Choroid plexus epithelial cell (primary cell): ENCODE measurements around the gene PLA2G6.
A peak's percentile ranks its signal among the peaks of the same experiment; 100 is the strongest.
"Not testable (repeated sequence)": the region's sequence is repeated elsewhere in the genome, so short reads cannot be mapped to it uniquely, and the experiment has no call there.

Experiments
- DNase-seq: peaks from one replicate; pipeline ENCODE4 v3.0.0-alpha.2; 2010; ENCODE audit warnings: low read depth
- H3K4me3 ChIP-seq: 2 replicates; pipeline ENCODE4 v1.5.1; 2011; ENCODE audit warnings: low read depth, mild to moderate bottlenecking, control low read depth, low read length, moderate library complexity
- TF ChIP-seq, protein P1 (sequence below): conservative IDR thresholded peaks from 2 replicates; pipeline ENCODE4 v1.5.1; 2011; ENCODE audit warnings: low read depth, mild to moderate bottlenecking, control low read depth, inconsistent platforms, low read length, moderate library complexity

The PLA2G6 gene

DNA sequence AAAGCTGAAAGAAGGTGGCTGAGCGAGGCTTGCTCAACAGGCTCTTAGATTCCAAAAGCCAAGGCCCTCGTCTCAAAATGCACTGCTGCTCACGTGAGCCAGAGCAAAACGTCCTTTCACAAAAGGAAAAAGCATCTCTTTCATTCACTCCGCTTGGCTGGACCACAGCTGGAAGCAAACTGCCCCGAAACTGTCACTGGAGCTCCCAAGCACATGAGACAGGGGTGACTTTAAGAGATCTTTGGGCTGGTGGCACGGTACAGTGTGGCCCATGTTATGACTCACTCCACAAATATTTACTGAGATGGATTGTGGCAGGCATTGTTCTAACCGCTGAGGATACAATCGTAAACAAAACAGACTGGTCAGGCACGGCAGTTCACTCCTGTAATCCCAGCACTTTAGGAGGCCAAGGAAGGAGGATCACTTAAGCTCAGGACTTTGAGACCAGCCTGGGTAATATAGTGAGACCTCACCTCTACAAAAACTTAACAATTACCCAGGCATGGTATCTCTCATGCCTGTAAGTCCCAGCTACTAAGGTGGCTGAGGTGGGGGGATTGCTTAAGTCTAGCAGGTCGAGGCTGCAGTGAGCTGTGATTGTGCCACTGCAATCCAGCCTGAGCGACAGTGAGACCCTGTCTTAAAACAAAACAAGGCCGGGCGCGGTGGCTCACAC, 3.6 kb downstream of the PLA2G6 start:
- H3K4me3 ChIP-seq: no peak overlapping the region
- TF ChIP-seq, protein P1, sequence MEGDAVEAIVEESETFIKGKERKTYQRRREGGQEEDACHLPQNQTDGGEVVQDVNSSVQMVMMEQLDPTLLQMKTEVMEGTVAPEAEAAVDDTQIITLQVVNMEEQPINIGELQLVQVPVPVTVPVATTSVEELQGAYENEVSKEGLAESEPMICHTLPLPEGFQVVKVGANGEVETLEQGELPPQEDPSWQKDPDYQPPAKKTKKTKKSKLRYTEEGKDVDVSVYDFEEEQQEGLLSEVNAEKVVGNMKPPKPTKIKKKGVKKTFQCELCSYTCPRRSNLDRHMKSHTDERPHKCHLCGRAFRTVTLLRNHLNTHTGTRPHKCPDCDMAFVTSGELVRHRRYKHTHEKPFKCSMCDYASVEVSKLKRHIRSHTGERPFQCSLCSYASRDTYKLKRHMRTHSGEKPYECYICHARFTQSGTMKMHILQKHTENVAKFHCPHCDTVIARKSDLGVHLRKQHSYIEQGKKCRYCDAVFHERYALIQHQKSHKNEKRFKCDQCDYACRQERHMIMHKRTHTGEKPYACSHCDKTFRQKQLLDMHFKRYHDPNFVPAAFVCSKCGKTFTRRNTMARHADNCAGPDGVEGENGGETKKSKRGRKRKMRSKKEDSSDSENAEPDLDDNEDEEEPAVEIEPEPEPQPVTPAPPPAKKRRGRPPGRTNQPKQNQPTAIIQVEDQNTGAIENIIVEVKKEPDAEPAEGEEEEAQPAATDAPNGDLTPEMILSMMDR: no peak
- peak; percentile 80 for DNase-seq

DNA sequence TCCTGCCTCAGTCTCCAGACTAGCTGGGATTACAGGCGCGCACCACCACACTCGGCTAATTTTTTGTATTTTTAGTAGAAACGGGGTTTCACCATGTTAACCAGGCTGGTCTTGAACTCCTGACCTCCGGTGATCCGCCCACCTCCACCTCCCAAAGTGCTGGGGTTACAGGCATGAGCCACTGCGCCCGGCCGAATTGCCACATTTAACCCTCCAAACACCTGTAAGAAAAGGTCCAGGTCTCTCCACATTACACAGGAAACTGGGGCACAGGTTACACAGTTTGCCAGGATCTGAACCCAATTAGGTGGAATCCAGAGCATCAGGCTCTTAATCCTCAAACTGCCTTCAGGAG, 4.1 kb downstream of the PLA2G6 start:
- not testable (repeated sequence) for H3K4me3 ChIP-seq, DNase-seq

DNA sequence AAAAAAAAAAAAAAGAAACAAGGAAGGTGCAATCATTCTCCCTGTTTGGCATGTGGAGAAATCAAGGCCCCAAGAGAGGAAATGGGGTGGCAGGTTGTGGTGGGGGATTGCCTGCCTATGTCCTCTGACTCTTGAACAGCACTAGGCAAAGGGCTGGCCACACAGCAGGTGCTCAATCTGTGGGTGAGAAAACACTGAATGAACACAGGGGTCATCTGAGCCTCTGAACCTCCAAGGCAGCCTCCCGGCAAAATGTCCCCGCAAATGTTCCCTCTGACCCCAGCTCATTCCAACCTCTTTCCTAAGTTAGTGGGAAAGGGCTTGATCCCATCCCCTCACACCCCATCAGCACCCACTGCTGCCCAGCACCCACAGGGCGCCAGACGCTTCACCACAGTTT, 4.6 kb downstream of the PLA2G6 start:
- no peak overlapping the region for H3K4me3 ChIP-seq
- TF ChIP-seq, protein P1: no peak
- no peak for DNase-seq

DNA sequence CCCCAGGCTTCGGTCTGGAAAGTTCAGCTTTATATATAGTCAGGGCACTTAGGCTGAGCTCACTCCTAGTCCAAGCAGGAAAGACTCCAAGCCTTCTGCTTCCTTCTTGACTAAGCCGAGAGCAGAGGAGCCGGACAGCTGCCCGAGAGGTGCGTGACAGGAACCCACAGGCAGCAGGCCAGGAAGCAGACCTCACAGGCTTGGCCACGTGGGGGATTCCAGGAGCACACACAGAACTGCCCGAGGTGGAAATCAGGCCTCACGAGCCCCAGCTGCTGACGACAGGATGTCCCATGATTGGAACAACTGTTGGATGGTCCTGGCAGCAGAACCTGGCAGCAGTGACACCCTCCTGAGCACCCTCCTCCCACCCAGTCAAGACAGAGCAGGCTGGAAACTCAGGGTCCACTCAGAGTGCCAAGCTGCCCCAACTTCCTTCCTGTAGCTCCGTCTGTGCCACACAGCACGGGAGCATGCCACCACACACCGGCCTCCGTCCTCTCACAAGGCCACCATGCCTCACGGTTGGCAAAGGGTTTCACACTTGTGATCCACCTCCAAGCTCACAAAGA, 5.4 kb downstream of the PLA2G6 start:
- DNase-seq: peak; percentile 92
- TF ChIP-seq, protein P1: no peak
- no peak overlapping the region for H3K4me3 ChIP-seq

DNA sequence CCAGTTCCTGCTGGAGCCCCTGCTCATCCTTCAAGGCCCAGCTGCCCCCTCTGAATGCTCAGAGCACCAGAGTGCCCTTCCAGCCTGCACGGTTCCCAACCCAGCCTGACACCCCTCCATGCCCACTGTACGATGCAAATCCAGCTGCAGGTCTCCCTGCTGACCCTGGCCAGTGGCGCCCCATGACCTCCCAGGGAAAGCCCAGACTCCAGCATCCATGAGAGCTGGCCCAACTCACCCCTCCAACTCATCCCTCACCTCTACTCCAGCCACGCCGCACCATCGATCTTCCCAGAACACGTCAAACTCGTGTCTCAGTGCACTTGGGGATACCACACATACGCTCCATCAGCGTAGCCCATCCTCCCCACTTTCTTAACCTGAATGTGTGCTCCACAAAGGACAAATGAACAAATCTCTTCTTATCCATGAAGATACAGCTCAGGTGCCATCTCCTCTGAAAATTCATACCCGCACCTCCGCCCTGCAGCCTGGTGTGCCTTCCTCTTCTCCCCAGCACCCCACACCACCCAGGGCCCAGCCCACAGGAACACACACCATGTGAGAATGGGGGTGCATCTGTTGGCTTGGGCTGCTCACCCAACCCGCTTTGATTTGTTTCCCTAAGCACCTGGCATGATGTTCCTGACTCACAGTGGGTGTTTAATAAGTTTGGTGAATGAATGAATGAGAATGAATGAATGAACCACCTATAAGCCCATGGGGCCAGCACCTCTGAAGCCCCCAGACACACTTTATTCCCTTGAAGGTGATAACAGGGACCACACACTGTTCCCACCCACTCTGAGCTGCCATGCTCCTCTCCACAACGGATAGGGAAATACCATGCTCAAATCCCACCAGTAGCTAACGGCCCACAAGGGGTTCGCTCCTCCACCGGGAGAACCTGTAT, 6.2 kb downstream of the PLA2G6 start:
- no peak for DNase-seq
- H3K4me3 ChIP-seq: no peak overlapping the region
- TF ChIP-seq, protein P1: no peak

DNA sequence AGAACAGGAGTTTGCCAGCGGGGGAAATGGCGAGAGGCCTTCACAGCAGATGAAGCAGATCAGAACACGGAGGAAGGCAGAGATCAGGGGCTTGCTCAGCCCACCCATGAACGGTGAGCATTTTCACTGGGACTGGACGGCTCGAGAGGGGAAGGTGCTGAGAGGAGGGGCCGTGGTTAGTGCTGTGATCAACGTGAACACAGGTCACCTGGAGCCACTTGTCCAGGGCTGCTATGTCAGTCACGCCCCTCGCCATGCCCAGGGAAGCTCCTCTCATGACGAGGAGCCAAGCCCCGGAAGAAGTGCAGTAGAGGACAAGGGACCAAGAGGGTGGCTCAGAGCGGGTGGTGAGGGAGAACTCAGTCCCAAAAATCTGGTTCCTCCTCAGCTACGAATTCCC, 7.0 kb downstream of the PLA2G6 start:
- TF ChIP-seq, protein P1: no peak
- no peak overlapping the region for H3K4me3 ChIP-seq
- DNase-seq: no peak

DNA sequence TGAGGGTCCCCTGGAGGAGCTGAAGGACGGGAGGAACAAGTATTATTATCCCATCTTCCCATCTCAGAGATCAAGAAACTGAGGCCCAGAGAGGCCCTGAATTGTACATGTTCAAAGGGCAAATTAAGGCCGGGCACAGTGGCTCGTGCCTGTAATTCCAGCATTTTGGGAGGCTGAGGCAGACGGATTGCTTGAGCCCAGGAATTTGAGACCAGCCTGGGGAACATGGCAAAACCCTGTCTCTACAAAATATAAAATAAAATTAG, 8.1 kb downstream of the PLA2G6 start:
- TF ChIP-seq, protein P1: no peak
- DNase-seq: no peak
- no peak overlapping the region for H3K4me3 ChIP-seq
